ENCODE results near the gene COBL. TPM values are rescaled to one million over a fixed set of nuclear protein-coding genes. Genes with fewer than 3 reads are reported as not detected.

COBL gene
- total RNA-seq, 2 experiments from 2014 or later, result not detected

GRCh38 chr7:51082940-51083533, 233.6 kb downstream of the COBL start:
- H3K27ac Mint-ChIP-seq, result no peak overlapping the region
- H3K9me3 Mint-ChIP-seq, result no peaks in the 10 kb centered on the region
- H3K36me3 Mint-ChIP-seq (ENCODE audit: low read depth), result no peaks in the 10 kb centered on the region
- no peak for DNase-seq
- H3K4me1 Mint-ChIP-seq (ENCODE audit: low read depth), result no peaks in the 10 kb centered on the region
- intact Hi-C loops (cut with micrococcal nuclease), result no loop called here
- CTCF ChIA-PET, result interaction anchor here (1.1 to 1.4 kb wide), 2 partner anchors 78 kb away, joined by 4 to 5 read pairs; no protein-coding TSS in a partner anchor
- H3K4me3 Mint-ChIP-seq, result no peak overlapping the region
- H3K27me3 Mint-ChIP-seq (ENCODE audit: low read depth), result peaks cover 3% of the 10 kb centered on the region

GRCh38 chr7:51082096-51082840, 234.3 kb downstream of the COBL start:
- no peaks in the 10 kb centered on the region for H3K9me3 Mint-ChIP-seq
- H3K27ac Mint-ChIP-seq, result no peak overlapping the region
- no peak for DNase-seq
- intact Hi-C loops (cut with micrococcal nuclease), result no loop called here
- H3K27me3 Mint-ChIP-seq (ENCODE audit: low read depth), result peaks cover 3% of the 10 kb centered on the region
- CTCF ChIA-PET, result interaction anchor here (1.4 kb wide), 1 partner anchor 79 kb away, joined by 5 read pairs; no protein-coding TSS in a partner anchor
- no peak overlapping the region for H3K4me3 Mint-ChIP-seq
- no peaks in the 10 kb centered on the region for H3K4me1 Mint-ChIP-seq (ENCODE audit: low read depth)
- no peaks in the 10 kb centered on the region for H3K36me3 Mint-ChIP-seq (ENCODE audit: low read depth)

- Mint-ChIP-seq H3K27me3 (ENCODE audit: low read depth) (peaks cover 3% of the 10 kb centered on the region), H3K36me3 (ENCODE audit: low read depth) (no peaks in the 10 kb centered on the region), H3K4me1 (ENCODE audit: low read depth) (no peaks in the 10 kb centered on the region), H3K9me3 (no peaks in the 10 kb centered on the region), H3K27ac (no peak overlapping the region), H3K4me3 (no peak overlapping the region)
- CTCF ChIA-PET, result interaction anchor here (1.4 kb wide), 1 partner anchor 80 kb away, joined by 5 read pairs; no protein-coding TSS in a partner anchor
- intact Hi-C loops (cut with micrococcal nuclease), result no loop called here
- DNase-seq, result no peak
Observed at GRCh38 chr7:51081270-51081890, 235.2 kb downstream of the COBL start.

GRCh38 chr7:51080622-51081269, 235.9 kb downstream of the COBL start:
- no peaks in the 10 kb centered on the region for H3K9me3 Mint-ChIP-seq
- intact Hi-C loops (cut with micrococcal nuclease), result no loop called here
- DNase-seq, result no peak
- H3K36me3 Mint-ChIP-seq (ENCODE audit: low read depth), result no peaks in the 10 kb centered on the region
- peaks cover 3% of the 10 kb centered on the region for H3K27me3 Mint-ChIP-seq (ENCODE audit: low read depth)
- no peak overlapping the region for H3K27ac Mint-ChIP-seq
- H3K4me3 Mint-ChIP-seq, result no peak overlapping the region
- CTCF ChIA-PET, result interaction anchor here (0.9 kb wide), 1 partner anchor 61 kb away, joined by 5 read pairs; no protein-coding TSS in a partner anchor
- H3K4me1 Mint-ChIP-seq (ENCODE audit: low read depth), result no peaks in the 10 kb centered on the region

- H3K4me1 Mint-ChIP-seq (ENCODE audit: low read depth), result no peaks in the 10 kb centered on the region
- intact Hi-C loops (cut with micrococcal nuclease), result no loop called here
- H3K27me3 Mint-ChIP-seq (ENCODE audit: low read depth), result peaks cover 2% of the 10 kb centered on the region
- no peaks in the 10 kb centered on the region for H3K9me3 Mint-ChIP-seq
- no peak for DNase-seq
- no peaks in the 10 kb centered on the region for H3K36me3 Mint-ChIP-seq (ENCODE audit: low read depth)
- no peak overlapping the region for H3K27ac Mint-ChIP-seq
- no peak overlapping the region for H3K4me3 Mint-ChIP-seq
- CTCF ChIA-PET, result interaction anchor here (0.9 kb wide), 1 partner anchor 62 kb away, joined by 5 read pairs; no protein-coding TSS in a partner anchor
Observed at GRCh38 chr7:51080216-51080615, 236.4 kb downstream of the COBL start.

GRCh38 chr7:51079494-51079893, 237.1 kb downstream of the COBL start:
- Mint-ChIP-seq H3K36me3 (ENCODE audit: low read depth) (no peaks in the 10 kb centered on the region), H3K27me3 (ENCODE audit: low read depth) (no peaks in the 10 kb centered on the region), H3K27ac (no peak overlapping the region), H3K4me3 (no peak overlapping the region), H3K4me1 (ENCODE audit: low read depth) (no peaks in the 10 kb centered on the region), H3K9me3 (no peaks in the 10 kb centered on the region)
- CTCF ChIA-PET, result no interaction called here
- intact Hi-C loops (cut with micrococcal nuclease), result no loop called here
- peak; percentile 13 for DNase-seq

GRCh38 chr7:51078653-51079052, 238.0 kb downstream of the COBL start:
- no peaks in the 10 kb centered on the region for H3K4me1 Mint-ChIP-seq (ENCODE audit: low read depth)
- CTCF ChIA-PET, result interaction anchor here (0.7 kb wide), 1 partner anchor 610 kb away, joined by 3 read pairs; no protein-coding TSS in a partner anchor

GRCh38 chr7:51077987-51078370, 238.6 kb downstream of the COBL start:
- CTCF ChIA-PET, result no interaction called here
- Mint-ChIP-seq H3K4me1 (ENCODE audit: low read depth) (no peaks in the 10 kb centered on the region), H3K9me3 (no peaks in the 10 kb centered on the region), H3K27ac (no peak overlapping the region), H3K4me3 (no peak overlapping the region), H3K27me3 (ENCODE audit: low read depth) (no peaks in the 10 kb centered on the region), H3K36me3 (ENCODE audit: low read depth) (no peaks in the 10 kb centered on the region)
- intact Hi-C loops (cut with micrococcal nuclease), result loop anchor here (2.0 kb wide), 1 partner anchor 45 kb away; no protein-coding TSS in a partner anchor
- DNase-seq, result no peak

More at GRCh38 chr7:51078653-51079052, 238.0 kb downstream of the COBL start:
- no peaks in the 10 kb centered on the region for H3K36me3 Mint-ChIP-seq (ENCODE audit: low read depth)
- no peak for DNase-seq
- H3K9me3 Mint-ChIP-seq, result no peaks in the 10 kb centered on the region
- H3K27me3 Mint-ChIP-seq (ENCODE audit: low read depth), result no peaks in the 10 kb centered on the region
- no peak overlapping the region for H3K4me3 Mint-ChIP-seq
- intact Hi-C loops (cut with micrococcal nuclease), result no loop called here
- H3K27ac Mint-ChIP-seq, result no peak overlapping the region

- intact Hi-C loops (cut with micrococcal nuclease), result loop anchor here (2.0 kb wide), 1 partner anchor 45 kb away; no protein-coding TSS in a partner anchor
- Mint-ChIP-seq H3K36me3 (ENCODE audit: low read depth) (no peaks in the 10 kb centered on the region), H3K4me1 (ENCODE audit: low read depth) (no peaks in the 10 kb centered on the region), H3K27me3 (ENCODE audit: low read depth) (no peaks in the 10 kb centered on the region), H3K9me3 (no peaks in the 10 kb centered on the region), H3K27ac (no peak overlapping the region), H3K4me3 (no peak overlapping the region)
- DNase-seq, result no peak
- CTCF ChIA-PET, result interaction anchor here (1.1 kb wide), 1 partner anchor 84 kb away, joined by 3 read pairs; no protein-coding TSS in a partner anchor
Observed at GRCh38 chr7:51077316-51077986, 239.2 kb downstream of the COBL start.

- Mint-ChIP-seq H3K9me3 (no peaks in the 10 kb centered on the region), H3K27me3 (ENCODE audit: low read depth) (no peaks in the 10 kb centered on the region), H3K36me3 (ENCODE audit: low read depth) (no peaks in the 10 kb centered on the region), H3K4me3 (no peak overlapping the region), H3K4me1 (ENCODE audit: low read depth) (no peaks in the 10 kb centered on the region), H3K27ac (no peak overlapping the region)
- intact Hi-C loops (cut with micrococcal nuclease), result loop anchor here (2.0 kb wide), 1 partner anchor 47 kb away; no protein-coding TSS in a partner anchor
- CTCF ChIA-PET, result interaction anchor here (0.7 to 1.5 kb wide), 3 partner anchors 8 to 85 kb away, joined by 3 to 6 read pairs (median 4); no protein-coding TSS in a partner anchor
- DNase-seq, result no peak
Observed at GRCh38 chr7:51075681-51076580, 240.7 kb downstream of the COBL start.

GRCh38 chr7:51073171-51073570, 243.4 kb downstream of the COBL start:
- Mint-ChIP-seq H3K4me1 (ENCODE audit: low read depth) (no peaks in the 10 kb centered on the region), H3K4me3 (no peak overlapping the region), H3K27ac (no peak overlapping the region), H3K36me3 (ENCODE audit: low read depth) (no peaks in the 10 kb centered on the region), H3K27me3 (ENCODE audit: low read depth) (no peaks in the 10 kb centered on the region), H3K9me3 (no peaks in the 10 kb centered on the region)
- intact Hi-C loops (cut with micrococcal nuclease), result no loop called here
- CTCF ChIA-PET, result no interaction called here
- no peak for DNase-seq
